RWPE1 (cell line): ENCODE measurements around the gene ZFR2.

Experiments used
- CTCF ChIA-PET: fragments of 350-600 bp; sonication (Branson Sonifier 250); formaldehyde crosslinking; extraction: SDS; loops from one replicate; lab custom pipeline; 2021; lab: Yijun Ruan, JAX
- POLR2A ChIA-PET: fragments of 400-600 bp; formaldehyde crosslinking; extraction: SDS; loops from one replicate; lab custom pipeline; 2020; ENCODE audit warnings: antibody characterized with exemption; ENCODE audit not compliant: low non-redundant PET; lab: Yijun Ruan, JAX
- DNase-seq: peaks from one replicate; pipeline ENCODE4 v3.0.0; 2012; ENCODE audit warnings: low spot score
- H3K27ac ChIP-seq: fragments of 450-650 bp; 2 replicates; pipeline ENCODE4 v1.5.1; 2017
- CTCF ChIP-seq: fragments of 450-650 bp; conservative IDR thresholded peaks from 2 replicates; pipeline ENCODE4 v1.5.1; 2017; ENCODE audit warnings: low read depth, mild to moderate bottlenecking

Gene ZFR2

GRCh38 chr19:3783660-3784584 is 84.9 kb downstream of the ZFR2 start:
- H3K27ac ChIP-seq = no peak overlapping the region
- DNase-seq = peak; percentile 18
- POLR2A ChIA-PET = interaction anchor here (0.7 kb wide), 1 partner anchor 94 kb away, joined by 3 read pairs; no protein-coding TSS in a partner anchor
- CTCF ChIA-PET = interaction anchor here (0.5 to 0.8 kb wide), 2 partner anchors 12 to 65 kb away, joined by 3 read pairs; no protein-coding TSS in a partner anchor
- no peak for TF ChIP-seq CTCF

- POLR2A ChIA-PET = no interaction called here
- no peak for TF ChIP-seq CTCF
- CTCF ChIA-PET = interaction anchor here (0.6 kb wide), 1 partner anchor 58 kb away, joined by 4 read pairs; no protein-coding TSS in a partner anchor
- no peak overlapping the region for H3K27ac ChIP-seq
- no peak for DNase-seq
Observed at GRCh38 chr19:3782903-3783302, 85.9 kb downstream of the ZFR2 start.

DNA sequence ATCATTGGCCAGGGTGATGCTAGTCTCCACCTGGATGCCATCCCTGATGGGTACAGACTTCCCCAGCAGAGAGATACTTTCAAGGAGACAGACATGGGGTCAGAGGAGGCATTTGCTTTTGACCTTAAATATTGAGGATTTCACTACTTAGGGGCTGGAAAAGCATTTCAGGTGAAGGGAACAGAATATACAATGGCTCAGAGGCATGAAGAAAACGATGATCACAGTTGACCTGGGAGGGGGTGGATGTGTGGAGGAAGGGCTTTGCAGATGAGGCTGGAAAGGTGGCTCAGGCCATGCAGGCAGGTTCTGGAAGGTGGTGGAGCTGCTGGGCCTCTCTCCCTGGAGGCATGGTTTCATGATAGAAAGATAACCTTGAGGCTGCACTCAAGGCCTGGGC is 86.5 kb downstream of the ZFR2 start:
- no peak for DNase-seq
- TF ChIP-seq CTCF = no peak
- POLR2A ChIA-PET = no interaction called here
- no peak overlapping the region for H3K27ac ChIP-seq
- CTCF ChIA-PET = interaction anchor here (0.6 kb wide), 1 partner anchor 58 kb away, joined by 4 read pairs; no protein-coding TSS in a partner anchor

GRCh38 chr19:3781603-3782002 is 87.2 kb downstream of the ZFR2 start:
- DNase-seq = no peak
- no peak for TF ChIP-seq CTCF
- H3K27ac ChIP-seq = no peak overlapping the region
- CTCF ChIA-PET = no interaction called here
- POLR2A ChIA-PET = no interaction called here

DNA sequence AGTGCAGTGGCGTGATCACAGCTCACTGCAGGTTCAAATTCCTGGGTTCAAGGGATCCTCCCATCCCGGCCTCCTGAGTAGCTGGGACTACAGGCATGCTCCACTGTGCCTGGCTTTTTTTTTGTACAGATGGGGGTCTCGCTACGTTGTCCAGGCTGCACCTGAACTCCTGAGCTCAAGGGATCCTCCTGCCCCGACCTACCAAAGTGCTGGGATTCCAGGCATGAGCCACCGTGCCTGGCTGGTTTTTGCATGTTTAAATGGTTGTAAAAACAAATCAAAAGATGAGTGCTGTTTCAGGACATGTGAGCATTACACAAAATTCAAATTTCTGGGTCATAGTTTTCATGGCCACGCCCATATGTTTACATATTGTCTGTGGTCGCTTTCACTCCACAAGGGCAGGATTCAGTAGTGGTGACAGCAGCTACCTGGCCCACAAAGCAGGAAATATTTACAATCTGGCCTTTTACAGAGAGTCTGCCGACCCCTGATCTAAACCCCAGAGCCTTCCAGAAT is 88.0 kb downstream of the ZFR2 start:
- H3K27ac ChIP-seq = no peak overlapping the region
- POLR2A ChIA-PET = no interaction called here
- no peak for TF ChIP-seq CTCF
- DNase-seq = no peak
- CTCF ChIA-PET = interaction anchor here (0.7 kb wide), 1 partner anchor 21 kb away, joined by 3 read pairs; no protein-coding TSS in a partner anchor

DNA sequence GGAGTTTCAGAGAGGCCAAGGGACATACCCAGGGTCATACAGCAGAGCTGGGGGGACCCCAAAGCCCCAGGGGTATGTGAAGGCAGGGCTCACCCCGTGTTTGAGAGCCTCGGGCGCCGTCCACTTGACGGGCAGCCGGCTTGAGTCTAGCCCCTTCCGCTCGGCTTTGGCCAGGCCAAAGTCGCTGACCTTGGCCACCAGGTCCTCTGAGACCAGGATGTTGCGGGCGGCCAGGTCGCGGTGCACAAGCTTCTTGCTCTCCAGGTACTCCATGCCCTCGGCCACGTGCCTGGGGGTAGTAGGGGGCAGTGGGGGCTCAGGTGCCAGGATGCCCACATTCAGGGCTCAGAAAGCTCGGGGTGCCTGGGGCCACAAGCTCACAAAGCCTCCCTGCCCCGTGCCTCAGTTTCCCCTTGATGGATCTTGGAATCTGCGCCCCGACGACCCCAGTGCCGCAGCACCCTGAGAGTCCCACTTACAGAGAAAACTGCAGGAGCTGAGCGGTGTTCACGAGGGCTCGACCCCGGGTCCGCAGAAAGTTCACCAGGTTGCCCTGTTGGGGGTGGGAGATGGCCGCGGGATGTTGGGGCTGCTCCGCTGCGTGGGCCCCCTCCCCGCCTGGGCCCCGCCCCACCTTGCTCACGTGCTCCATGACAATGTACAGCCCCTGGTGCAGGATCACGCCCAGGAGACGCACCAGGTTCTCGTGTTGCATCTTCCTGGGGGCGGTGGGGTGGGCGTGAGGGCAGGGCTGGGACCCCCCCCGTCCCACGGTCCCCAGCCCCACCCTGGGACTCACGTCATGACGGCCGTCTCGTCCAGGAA is 89.7 kb downstream of the ZFR2 start:
- DNase-seq = no peak
- TF ChIP-seq CTCF = no peak
- no peak overlapping the region for H3K27ac ChIP-seq
- POLR2A ChIA-PET = no interaction called here
- CTCF ChIA-PET = interaction anchor here (0.5 to 0.6 kb wide), 2 partner anchors 368 to 454 kb away, joined by 4 to 5 read pairs; no protein-coding TSS in a partner anchor
